Neural cell (in vitro differentiated cells): ENCODE results near the gene CFAP61.

Source experiments
- EZH2 ChIP-seq: fragments of 200-600, 300-800 bp; shearing (Covaris generic), sonication (generic); IDR thresholded peaks from 2 replicates; pipeline ENCODE4 v1.6.1; 2014; ENCODE audit warnings: antibody characterized with exemption, low read length, borderline replicate concordance, mild to moderate bottlenecking; ENCODE audit not compliant: insufficient read depth, poor library complexity, severe bottlenecking
- TF ChIP-seq, protein P1 (sequence below): fragments of 450-650 bp; IDR thresholded peaks from 2 replicates; pipeline ENCODE4 v1.5.1; 2014; ENCODE audit warnings: antibody characterized with exemption, mild to moderate bottlenecking, moderate library complexity; ENCODE audit not compliant: poor library complexity, severe bottlenecking
- TF ChIP-seq, protein P2 (sequence below): IDR thresholded peaks from 2 replicates; pipeline ENCODE4 v1.6.1; 2012; ENCODE audit warnings: borderline replicate concordance

DNA sequence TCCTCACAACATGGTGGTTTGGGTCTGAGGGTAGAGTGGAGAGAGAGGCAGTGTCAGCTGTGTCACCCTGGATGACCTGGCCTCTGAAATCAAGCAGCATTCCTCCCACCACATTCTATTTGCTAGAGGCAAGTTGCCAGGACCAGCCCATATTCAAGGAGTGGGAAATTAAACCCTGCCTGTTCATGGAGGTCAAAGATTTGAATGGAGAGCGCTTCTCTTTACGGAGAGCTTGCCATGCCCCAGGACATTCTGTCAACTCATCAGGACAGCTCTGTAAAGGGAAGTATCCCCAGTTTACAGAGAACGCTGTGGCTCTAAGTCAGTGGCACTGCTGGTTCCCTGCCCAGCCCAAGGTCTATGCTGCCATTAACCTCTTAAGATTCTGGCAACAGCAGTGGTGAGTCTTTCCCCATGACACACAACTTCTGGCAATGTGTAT, 225.6 kb downstream of the CFAP61 start:
- TF ChIP-seq EZH2, result no peak
- TF ChIP-seq, protein P1, sequence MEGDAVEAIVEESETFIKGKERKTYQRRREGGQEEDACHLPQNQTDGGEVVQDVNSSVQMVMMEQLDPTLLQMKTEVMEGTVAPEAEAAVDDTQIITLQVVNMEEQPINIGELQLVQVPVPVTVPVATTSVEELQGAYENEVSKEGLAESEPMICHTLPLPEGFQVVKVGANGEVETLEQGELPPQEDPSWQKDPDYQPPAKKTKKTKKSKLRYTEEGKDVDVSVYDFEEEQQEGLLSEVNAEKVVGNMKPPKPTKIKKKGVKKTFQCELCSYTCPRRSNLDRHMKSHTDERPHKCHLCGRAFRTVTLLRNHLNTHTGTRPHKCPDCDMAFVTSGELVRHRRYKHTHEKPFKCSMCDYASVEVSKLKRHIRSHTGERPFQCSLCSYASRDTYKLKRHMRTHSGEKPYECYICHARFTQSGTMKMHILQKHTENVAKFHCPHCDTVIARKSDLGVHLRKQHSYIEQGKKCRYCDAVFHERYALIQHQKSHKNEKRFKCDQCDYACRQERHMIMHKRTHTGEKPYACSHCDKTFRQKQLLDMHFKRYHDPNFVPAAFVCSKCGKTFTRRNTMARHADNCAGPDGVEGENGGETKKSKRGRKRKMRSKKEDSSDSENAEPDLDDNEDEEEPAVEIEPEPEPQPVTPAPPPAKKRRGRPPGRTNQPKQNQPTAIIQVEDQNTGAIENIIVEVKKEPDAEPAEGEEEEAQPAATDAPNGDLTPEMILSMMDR, result no peak
- TF ChIP-seq, protein P2, sequence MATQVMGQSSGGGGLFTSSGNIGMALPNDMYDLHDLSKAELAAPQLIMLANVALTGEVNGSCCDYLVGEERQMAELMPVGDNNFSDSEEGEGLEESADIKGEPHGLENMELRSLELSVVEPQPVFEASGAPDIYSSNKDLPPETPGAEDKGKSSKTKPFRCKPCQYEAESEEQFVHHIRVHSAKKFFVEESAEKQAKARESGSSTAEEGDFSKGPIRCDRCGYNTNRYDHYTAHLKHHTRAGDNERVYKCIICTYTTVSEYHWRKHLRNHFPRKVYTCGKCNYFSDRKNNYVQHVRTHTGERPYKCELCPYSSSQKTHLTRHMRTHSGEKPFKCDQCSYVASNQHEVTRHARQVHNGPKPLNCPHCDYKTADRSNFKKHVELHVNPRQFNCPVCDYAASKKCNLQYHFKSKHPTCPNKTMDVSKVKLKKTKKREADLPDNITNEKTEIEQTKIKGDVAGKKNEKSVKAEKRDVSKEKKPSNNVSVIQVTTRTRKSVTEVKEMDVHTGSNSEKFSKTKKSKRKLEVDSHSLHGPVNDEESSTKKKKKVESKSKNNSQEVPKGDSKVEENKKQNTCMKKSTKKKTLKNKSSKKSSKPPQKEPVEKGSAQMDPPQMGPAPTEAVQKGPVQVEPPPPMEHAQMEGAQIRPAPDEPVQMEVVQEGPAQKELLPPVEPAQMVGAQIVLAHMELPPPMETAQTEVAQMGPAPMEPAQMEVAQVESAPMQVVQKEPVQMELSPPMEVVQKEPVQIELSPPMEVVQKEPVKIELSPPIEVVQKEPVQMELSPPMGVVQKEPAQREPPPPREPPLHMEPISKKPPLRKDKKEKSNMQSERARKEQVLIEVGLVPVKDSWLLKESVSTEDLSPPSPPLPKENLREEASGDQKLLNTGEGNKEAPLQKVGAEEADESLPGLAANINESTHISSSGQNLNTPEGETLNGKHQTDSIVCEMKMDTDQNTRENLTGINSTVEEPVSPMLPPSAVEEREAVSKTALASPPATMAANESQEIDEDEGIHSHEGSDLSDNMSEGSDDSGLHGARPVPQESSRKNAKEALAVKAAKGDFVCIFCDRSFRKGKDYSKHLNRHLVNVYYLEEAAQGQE, result no peak
